MV-4-11 (cell line): ENCODE measurements around the gene GADD45B.
"Not testable (repeated sequence)": the region's sequence is repeated elsewhere in the genome, so short reads cannot be mapped to it uniquely, and the experiment has no call there.

Experiments
- DNase-seq: peaks from one replicate; lab custom pipeline; 2025; lab: John Stamatoyannopoulos, UW

The GADD45B gene

DNA sequence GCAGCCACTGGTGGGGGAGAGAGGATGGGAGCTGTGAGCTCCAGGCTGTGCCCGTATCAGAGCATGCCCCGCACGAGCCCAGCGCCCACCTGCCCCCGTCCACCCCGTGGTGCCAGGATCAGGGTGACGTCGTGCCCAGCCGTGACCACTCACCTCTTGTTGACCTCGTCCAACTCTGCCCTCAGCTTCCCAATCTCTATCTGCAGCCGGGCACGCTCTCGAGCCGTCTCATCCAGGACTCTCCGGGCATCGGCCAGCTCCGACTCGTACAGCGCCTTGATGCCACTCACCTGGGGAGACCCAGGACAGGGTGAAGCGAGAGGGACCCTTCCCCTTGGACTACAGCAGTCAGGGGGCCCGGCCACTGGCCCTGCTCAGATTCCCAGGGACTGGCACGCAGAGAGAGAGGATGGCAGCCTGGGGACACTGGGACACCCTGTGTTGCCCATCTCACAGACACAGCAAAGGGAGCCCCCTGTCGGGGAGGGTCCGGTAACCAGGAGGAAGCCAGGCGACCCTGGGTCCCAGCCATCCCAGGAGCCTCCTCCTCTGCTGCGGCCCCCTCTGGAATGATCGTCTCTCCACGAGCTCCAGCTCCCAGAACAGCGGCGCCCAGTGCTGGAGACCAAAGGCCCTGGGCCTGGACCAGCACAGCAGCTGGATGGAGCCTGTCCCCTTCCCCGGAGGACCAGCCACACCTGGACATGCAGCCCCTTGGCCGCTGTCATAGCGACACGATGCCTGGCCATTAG, 31.5 kb upstream of the GADD45B start:
- DNase-seq = no peak

DNA sequence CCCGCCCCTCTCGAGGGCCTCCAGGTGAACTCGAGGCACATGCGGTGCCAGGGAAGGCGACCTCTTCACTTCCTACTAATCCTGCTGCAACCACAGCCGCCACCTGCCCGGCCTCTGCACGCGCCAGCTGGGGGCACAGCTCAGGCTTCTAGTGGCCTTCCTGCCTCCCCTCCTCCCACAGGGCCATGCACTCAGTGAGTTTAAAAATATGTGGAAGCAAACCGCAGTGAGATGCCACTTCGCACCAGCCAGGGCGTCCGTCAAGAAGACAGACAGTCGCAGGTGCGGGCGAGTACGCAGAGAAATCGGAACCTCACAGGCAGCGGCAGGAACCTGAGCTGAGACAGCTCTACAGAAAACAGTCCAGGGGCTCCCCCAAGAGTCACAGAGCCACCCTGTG, 29.5 kb upstream of the GADD45B start:
- DNase-seq = peak; percentile 72

DNA sequence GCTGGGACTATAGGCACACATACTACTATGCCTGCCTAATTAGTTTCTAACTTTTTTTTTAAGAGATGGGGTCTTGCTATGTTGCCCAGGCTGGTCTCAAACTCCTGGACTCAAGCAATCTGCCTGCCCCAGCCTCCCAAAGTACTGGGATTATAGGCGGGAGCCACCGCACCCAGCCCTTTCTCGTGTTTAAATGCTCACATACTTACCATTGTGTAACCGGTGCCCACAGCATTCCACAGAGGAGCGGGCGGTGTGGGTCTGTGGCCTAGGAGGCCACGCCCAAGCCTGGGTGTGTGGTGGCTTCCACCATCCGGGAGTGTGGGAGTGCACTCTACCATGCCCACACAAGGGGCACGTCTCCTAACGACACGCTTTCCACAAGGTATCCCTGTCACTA, 26.9 kb upstream of the GADD45B start:
- no peak for DNase-seq

DNA sequence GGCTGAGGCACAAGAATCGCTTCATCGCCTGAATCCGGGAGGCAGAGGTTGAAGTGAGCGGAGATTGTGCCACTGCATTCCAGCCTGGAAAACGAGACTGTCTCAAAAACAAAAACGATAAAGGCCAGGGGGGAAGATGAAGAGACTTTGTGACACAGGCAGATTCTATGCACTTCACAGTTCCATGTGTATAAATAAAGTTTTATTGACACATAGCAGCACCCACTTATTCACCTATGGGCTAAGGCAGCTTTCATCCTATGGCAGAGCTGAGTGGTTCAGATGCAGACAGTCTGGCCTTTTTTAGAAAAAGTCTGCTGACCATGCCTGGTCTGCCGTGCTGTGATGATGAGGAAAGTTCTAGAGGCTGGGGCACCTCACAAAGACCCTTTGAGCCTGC, 24.8 kb upstream of the GADD45B start:
- no peak for DNase-seq

DNA sequence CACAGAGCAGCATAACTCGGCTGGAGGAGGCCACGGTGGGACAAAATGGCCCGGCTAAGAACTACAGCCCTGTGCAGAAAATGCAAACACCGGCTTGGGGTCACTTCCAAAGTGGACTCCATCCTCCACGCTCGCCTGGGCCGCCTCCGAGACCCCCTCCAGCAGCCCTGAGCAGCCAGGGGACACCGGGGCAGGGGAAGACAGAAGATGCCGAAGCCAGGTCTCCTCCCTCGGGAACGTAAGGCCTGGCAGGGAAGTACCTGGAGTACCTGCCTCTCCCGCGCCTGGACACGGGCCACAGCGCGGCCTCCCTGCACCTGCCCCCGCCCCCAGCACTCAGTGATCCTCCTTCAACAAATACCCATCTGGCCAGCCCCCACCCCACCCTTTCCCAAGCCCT, 24.2 kb upstream of the GADD45B start:
- DNase-seq = no peak

DNA sequence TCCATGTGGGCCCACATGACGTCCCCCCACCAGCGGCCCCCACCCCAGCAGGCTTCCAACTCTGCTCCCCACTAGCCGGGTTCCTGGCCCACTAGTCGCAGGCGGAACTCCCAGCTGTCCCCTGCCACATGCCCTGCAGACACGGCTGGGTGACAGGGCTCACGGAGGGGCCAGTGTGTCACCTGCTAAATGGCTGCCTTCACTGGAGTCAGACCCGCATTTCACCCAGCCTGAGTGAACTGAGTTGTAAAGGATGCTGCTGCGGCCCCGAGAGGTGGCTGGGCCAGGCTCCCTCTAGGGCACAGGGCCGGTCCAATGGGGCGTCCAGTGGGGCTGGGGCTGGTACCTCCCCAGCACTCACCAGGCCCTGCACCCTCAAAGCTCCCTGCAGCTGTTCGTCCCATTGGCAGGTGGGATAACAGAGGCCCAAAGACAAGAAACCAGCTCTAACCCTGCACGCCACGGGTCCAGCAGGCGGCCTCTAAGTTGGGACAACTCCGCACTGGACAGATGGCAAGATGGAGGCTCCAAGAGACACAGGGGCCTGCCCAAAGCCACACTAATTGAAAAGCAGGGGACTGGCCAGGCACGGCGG, 22.4 kb upstream of the GADD45B start:
- no peak for DNase-seq

DNA sequence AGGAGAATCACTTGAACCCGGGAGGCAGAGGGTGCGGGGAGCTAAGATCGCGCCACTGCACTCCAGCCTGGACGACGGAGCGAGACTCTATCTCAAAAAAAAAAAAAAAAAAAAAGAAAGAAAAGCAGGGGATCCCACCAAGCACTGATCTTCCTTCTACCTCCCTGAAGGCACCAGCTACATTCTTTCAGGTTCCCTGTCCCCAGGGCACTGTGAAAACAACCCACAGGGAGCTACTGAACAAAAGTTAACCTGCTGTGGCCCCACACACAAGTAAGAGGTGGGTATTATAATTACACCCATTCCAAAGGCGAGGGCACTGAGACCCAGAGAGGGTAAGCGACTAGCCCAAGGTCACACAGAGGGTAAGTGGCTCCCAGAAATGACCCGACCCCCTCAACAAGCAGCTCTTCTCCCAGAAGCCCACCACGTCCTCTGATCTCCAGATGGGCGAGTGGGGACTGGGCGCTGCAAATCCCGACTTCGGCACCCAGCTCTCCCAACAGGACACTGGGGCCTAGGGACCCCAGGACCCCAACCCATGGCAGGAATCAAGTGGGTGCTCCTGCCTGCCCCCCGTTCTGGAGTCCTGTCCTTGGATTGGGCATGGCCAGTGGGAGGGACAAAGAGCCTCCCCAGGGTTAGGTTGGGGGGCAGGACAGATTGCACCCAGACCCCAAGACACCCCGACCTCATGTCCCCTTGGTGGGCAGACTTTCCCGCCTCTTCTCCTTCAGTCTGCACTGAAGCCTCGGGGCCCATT, 21.5 kb upstream of the GADD45B start:
- DNase-seq = no peak

DNA sequence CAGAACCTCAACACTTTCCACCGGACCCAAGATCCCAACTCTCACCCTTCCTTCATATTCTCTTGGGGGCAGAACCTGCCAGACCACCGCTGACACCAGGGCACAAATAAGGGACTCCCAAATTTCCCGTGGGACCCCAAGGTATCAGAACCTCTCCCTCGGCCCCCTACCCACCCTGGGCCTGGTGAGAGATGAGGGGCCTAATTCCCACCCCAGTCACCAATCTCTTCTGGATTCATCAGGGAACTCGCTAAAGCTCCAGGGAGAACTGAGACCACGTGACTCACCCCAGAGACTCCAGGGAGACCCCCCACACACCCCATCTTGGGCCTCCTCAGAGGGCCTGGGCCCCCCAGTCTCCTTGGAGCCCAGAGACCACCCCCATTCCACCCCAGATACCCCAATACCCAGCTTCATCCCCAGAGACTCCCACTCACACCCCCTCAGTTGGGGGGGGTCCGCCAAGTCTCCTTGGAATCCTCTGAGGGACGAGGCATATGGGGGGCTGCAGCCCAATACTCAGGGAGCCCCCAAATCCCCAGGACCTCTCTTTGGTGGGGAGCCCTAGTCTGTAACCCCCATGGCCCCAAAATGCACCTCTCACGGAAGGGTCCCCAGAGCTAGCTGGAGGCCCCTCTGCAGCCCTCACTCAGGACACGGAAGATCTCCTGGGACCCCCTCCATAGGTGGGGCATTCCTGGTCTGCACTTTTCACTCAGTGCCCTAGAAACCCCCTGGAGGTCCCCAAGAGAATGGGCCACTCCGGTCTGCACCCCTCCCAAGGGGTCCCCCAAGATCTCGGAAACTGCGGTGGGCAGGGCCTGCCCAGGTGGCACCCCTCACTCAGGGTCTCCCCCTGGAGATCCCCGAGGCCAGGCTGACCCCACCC, 20.7 kb upstream of the GADD45B start:
- DNase-seq = no peak

DNA sequence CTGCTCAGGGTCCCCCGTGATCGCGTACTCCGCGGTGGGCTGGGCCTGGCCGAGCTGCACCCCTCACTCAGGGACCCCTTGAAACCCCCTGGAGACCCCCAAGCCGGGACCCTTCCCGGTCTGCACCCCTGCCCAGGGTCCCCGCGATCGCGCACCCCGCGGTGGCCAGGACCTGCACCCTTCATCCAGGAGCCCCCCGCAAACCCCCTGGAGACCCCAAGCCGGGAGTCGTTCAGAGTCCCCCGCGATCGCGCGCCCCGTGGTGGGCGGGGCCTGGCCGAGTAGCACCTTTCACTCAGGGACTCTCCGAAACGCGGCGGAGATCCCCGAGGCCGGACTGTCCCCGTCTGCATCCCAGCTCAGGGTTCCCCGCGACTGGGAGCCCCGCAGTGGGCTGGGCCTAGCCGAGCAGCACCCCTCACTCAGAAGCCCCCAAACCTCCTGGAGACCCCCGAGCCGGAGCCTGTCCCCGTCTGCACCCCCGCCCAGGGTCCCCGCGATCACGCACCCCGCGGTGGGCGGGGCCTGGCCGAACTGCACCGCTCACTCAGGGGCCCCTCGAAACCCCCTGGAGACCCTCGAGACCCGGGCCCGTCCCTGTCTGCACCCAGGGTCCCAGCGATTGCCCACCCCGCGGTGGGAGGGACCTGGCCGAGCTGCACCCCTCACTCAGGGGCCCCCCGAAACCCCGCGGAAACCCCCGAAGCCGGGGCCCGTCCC, 19.9 kb upstream of the GADD45B start:
- peak; percentile 19 for DNase-seq

DNA sequence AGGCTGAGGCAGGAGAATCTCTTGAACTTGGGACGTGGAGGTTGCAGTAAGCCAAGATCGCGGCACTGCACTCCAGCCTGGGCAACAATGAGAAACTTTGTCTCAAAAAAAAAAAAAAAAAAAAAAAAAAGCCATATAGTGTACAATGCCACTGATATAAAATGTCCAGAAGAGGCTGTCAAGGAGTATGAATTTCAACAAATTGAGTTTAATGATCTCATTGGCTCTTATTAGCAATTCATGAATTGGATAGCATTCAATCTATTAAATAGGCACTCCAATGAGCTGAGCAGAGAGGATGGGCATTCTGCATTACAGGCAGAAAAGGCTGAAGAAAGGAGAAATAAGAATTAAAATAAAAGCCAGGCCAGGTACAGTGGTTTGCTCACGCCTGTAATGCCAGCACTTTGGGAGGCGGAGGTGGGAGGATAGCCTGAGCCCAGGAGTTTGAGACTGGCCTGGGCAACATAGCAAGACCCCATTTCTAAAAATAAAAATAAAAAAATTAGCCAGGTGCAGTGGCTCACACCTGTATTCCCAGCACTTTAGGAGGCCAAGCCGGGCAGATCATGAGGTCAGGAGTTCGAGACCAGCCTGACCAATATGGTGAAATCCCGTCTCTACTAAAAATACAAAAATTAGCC, 18.4 kb upstream of the GADD45B start:
- DNase-seq = no peak

DNA sequence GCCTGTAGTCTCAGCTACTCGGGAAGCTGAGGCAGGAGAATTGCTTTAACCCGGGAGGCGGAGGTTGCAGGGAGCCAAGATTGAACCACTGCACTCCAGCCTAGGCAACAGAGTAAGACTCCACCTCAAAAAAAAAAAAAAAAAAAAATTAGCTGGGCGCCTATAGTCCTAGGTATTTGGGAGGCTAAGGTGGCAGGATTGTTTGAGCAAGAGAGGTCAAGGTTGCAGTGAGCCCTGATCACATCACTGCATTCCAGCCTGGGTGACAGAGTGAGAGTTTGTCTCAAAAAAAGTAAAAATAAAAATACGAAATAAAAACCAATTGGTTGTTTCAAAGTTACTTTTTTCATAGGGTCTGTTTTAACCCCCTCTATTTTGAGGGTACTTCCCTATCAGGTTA, 17.9 kb upstream of the GADD45B start:
- no peak for DNase-seq

DNA sequence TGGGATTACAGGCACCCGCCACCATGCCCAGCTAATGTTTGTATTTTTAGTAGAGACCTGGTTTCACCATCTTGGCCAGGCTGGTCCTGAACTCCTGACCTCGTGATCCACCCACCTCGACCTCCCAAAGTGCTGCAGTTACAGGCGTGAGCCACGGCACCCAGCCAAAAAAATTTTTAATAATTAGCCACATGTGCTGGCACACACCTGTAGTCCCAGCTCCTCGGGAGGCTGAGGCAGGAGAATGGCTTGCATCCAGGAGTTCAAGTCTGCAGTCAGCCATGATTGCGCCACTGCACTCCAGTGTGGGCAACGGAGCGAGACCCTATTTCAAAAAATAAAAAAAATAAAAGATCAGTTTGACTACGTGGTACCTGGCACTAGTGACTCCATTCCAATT, 17.2 kb upstream of the GADD45B start:
- DNase-seq = not testable (repeated sequence)

DNA sequence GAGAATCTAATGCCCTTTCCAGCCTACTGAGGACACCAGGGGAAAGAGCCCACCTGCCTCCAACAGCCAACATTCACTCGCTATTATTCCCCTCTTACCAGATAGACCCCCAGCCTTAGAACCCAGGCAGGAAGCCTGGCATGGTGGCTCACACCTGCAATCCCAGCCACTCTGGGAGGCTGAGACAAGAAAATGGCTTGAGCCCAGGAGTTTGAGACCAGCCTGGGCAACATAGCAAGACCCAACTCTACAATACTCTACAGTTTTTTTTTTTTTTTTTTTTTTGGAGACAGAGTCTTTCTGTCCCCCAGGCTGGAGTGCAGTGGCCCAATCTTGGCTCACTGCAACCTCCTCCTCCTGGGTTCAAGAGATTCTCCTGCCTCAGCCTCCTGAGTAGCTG, 15.7 kb upstream of the GADD45B start:
- no peak for DNase-seq

DNA sequence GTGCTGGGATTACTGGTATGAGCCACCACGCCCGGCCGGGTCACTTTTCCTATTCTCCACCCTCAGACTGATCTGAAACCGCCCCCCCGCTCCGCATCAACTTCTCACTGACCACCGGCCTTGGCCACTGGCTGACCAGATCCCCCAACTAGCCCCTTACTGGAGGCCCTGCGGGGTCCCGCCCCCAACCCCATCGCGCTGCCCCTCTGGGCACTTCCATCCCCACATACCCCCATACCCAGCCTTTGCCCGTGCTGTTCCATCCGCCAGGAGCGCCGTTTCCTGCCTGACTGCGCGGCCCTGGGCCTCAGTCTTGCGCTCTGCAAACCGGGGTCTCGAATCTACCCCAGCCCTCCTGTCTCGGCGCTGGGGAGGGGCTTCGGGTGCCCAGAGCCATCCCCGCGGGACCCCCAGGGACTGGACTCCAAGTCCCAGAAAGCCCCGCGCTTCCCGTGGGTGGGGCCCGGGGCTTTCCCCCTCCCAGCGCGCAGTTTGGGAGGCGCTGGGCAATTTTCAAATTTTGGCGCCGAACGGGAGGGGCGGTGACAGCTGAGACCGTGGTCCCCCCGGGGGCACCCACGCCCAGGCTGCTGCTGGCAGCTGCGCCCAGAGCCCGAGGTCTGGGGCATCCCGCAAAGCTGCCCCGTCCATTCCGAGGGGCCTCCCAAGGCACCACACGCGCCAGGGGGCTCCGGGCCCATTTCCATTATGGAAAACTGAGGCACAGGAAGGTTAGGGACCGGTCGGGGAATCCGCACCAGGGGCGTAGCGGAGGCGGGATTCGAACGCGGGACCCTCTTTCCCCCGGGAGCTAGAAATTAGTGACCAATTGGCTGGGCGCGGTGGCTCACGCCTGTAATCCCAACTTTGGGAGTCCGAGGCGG, 13.9 kb upstream of the GADD45B start:
- peak; percentile 33 for DNase-seq

DNA sequence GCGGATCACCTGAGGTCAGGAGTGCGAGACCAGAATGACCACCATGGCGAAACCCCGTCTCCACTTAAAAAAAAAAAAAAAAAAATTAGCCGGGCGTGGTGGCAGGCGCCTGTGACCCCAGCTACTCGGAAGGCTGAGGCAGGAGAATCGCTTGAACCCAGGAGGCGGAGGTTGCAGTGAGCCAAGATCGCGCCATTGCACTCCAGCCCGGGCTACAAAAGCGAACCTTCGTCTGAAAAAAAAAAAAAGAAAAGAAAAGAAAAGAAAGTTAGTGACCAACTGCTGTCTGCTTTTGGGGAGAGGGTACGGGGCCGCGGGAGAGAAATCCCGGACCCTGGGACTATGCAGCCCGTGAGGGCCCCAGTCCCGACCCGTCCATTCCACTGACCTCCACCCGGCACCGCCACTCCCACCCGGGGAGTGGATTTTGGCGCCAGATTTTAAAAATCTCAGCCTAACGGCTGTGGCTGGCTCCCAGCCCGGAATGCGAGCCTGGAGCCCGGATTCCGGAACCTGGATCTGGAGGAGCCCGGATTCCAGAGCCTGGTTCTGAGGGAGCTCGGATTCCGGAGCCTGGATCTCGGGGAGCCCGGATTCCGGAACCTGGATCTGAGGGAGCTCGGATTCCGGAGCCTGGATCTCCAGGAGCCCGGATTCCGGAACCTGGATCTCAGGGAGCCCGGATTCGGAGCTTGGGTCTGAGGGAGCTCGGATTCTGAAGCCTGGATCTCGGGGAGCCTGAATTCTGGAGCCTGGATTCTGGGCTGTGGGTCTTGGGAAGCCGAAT, 13.1 kb upstream of the GADD45B start:
- no peak for DNase-seq

DNA sequence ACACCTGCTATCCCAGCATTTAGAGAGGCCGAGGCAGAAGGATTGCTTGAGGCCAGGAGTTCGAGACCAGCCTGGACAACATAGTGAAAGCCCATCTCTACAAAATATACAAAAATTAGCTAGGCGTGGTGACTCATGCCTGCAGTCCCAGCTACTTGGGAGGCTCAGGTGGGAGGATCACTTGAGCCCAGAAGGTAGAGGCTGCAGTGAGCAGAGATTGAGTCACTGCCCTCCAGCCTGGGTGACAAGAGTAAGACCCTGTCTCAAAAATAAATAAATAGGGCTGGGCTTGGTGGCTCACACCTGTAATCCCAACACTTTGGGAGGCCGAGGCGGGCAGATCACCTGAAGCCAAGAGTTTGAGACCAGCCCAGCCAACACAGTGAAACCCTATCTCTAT, 12.2 kb upstream of the GADD45B start:
- DNase-seq = not testable (repeated sequence)

DNA sequence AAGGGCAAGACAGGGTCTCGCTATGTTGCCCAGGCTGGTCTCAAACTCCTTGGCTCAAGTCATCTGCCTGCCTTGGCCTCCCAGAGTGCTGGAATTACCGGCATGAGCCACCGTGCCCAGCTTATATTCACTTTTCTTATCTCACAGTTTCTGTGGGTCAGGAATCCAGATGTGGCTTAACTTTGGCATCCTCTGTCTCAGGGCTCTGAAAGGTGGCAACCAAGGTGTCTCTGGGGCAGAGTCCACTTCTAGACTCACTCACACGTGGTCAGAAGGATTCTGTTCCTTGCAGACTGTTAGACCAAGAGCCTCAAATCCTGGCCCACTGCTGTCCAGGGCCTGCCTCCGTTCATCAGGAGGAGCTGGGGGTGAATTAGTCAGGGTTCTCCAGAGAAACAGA, 11.5 kb upstream of the GADD45B start:
- DNase-seq = no peak

DNA sequence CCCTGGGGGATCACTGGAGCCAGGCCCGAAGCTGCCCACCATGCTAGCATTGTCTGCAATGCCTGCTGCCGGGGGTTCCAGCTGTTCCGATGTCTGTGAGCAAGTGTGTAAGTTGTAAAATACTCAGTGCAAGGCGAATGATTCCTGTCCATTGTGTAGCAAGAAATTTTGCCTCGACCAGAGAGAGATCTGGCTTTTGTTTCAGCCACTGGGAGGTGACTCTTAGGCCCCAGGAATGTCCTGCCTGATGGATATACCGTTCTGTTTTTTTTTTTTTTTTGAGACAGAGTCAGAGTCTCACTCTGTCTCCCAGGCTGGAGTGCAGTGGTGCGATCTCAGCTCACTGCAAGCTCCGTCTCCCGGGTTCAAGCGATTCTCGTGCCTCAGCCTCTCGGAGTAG, 7.3 kb upstream of the GADD45B start:
- no peak for DNase-seq
